Fibroblast of villous mesenchyme (primary cell): ENCODE measurements around the gene SERPINA5. TPM values are rescaled to one million over a fixed set of nuclear protein-coding genes. Genes with fewer than 3 reads are reported as not detected.

Experiments
- DNase-seq: peaks from one replicate; pipeline ENCODE4 v3.0.0-alpha.2; 2010; ENCODE audit warnings: low read depth
- H3K4me3 ChIP-seq: 2 replicates; pipeline ENCODE4 v1.5.1; 2011; ENCODE audit warnings: low read depth, mild to moderate bottlenecking, low read length
- CTCF ChIP-seq: IDR thresholded peaks from 2 replicates; pipeline ENCODE4 v1.5.1; 2012; ENCODE audit warnings: low read depth, mild to moderate bottlenecking, low read length; ENCODE audit not compliant: insufficient read depth
- total RNA-seq: library from RNA; depleted of rRNA; stranded (reverse); fragments of >200 nt; gene quantifications from 2 replicates; pipeline ENCODE4 v1.2.3, GENCODE V29; 2012

SERPINA5 gene
- total RNA-seq, 1 donor = not detected

GRCh38 chr14:94638961-94639817, 58.0 kb downstream of the SERPINA5 start:
- TF ChIP-seq CTCF = no peak
- no peak for DNase-seq

GRCh38 chr14:94640721-94641631, 59.8 kb downstream of the SERPINA5 start:
- H3K4me3 ChIP-seq = no peak overlapping the region
- no peak for TF ChIP-seq CTCF
- no peak for DNase-seq

More at GRCh38 chr14:94638961-94639817, 58.0 kb downstream of the SERPINA5 start:
- H3K4me3 ChIP-seq = no peak overlapping the region

DNA sequence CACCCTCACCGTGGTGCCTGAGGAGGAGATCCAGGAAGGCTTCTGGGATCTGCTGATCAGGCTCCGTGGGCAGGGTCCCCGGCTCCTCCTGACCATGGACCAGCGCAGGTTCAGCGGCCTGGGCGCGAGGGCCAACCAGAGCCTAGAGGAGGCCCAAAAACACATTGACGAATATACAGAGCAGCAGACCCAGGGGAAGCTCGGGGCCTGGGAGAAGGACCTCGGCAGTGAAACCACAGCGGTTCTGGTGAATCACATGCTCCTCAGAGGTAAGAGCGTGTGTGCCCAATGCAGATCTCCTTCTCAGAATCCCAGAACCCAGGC, 60.4 kb downstream of the SERPINA5 start:
- TF ChIP-seq CTCF = no peak
- no peak overlapping the region for H3K4me3 ChIP-seq
- DNase-seq = no peak

Other genes starting within 250 kb of the SERPINA5 start
- gene SERPINA2, start 214.7 kb upstream of the SERPINA5 start, total RNA-seq = not detected in 2 replicates
- gene SERPINA1, start 192.8 kb upstream of the SERPINA5 start, total RNA-seq = not detected in 2 replicates
- gene SERPINA11, start 128.6 kb upstream of the SERPINA5 start, total RNA-seq = not detected in 2 replicates
- not detected in 2 replicates for gene SERPINA9, start 105.2 kb upstream of the SERPINA5 start, total RNA-seq
- gene SERPINA12, start 72.0 kb upstream of the SERPINA5 start, total RNA-seq = not detected in 2 replicates
- not detected in 2 replicates for gene SERPINA4, start 20.0 kb upstream of the SERPINA5 start, total RNA-seq
- 0.32 TPM in 1 of 2 replicates, not detected in the other for gene SERPINA3, start 31.0 kb downstream of the SERPINA5 start, total RNA-seq
- gene GSC, start 188.7 kb downstream of the SERPINA5 start, total RNA-seq = not detected in 2 replicates